Esophagus muscularis mucosa (tissue), 4 donors: ENCODE measurements around the gene MLXIPL.

Experiments used
- CTCF ChIP-seq, 3 experiments: fragments of 200-600 bp in 2 of 3; fragments of 450-650 bp in 1 of 3; sonication (generic) in 2 of 3; IDR thresholded peaks; one replicate each; pipeline ENCODE4 v1.5.1; 2017 to 2019; ENCODE audit warnings: antibody characterized with exemption in 3 of 3, mild to moderate bottlenecking in 2 of 3, moderate library complexity in 1 of 3
- EP300 ChIP-seq: sonication (generic); formaldehyde crosslinking; IDR thresholded peaks from one replicate; pipeline ENCODE4 v1.6.1; 2017; ENCODE audit warnings: antibody characterized with exemption
- POLR2A ChIP-seq: fragments of 450-650 bp; IDR thresholded peaks from one replicate; pipeline ENCODE4 v1.6.1; 2017; ENCODE audit warnings: antibody characterized with exemption, moderate library complexity, mild to moderate bottlenecking, low read depth
- POLR2AphosphoS5 ChIP-seq, 2 donors: sonication (generic); formaldehyde crosslinking; IDR thresholded peaks; one replicate each; pipeline ENCODE4 v1.6.1; 2017; ENCODE audit warnings: antibody characterized with exemption in 2 of 2

DNA sequence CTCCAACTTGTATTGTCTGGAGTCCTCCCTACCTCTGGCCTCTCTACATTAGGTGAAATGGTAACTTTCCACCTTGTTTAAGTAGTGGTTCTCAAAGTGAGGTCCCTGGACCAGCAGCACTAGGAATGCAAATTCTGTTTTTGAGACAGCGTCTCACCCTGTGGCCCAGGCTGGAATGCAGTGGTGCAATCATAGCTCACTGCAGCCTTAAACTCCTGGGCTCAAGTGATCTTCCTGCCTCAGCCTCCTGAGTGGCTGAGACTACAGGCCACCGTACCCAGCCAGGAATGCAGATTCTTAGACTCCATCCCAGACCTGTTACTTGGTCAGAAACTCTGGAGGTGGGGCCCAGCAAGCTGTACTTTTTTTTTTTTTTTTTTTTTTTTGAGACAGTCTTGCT, 39.1 kb downstream of the MLXIPL start:
- TF ChIP-seq POLR2AphosphoS5 (IDR thresholded peaks at IDR 0.05): no peak
- no peak for TF ChIP-seq CTCF (IDR thresholded peaks at IDR 0.05)
- no peak for TF ChIP-seq POLR2A
- no peak for TF ChIP-seq EP300
